T-cell (primary cell): ENCODE data around the gene ADAMTS15. TPM values are rescaled to one million over a fixed set of nuclear protein-coding genes. Genes with fewer than 3 reads are reported as not detected.

ENCODE experiments used
- ATAC-seq, 4 experiments: fragments of 200-7000 bp in 3 of 4; fragments of 150-1000 bp in 1 of 4; cut with Tn5 transposase; replicated peaks in 1 of 4; 1 replicate in 3 of 4; 2 replicates in 1 of 4; pipeline ENCODE4 v1.10.0; 2021; ENCODE audit warnings: moderate library complexity in 3 of 4, mild to moderate bottlenecking in 2 of 4, moderate number of reproducible peaks in 1 of 4
- CTCF ChIA-PET, 2 donors: fragments of 300-600 bp; sonication (Branson Sonifier 250); formaldehyde crosslinking; loops; one replicate each; lab custom pipeline; 2022; ENCODE audit warnings: antibody characterized with exemption in 2 of 2; lab: Charles Lee
- POLR2A ChIA-PET, 2 donors: fragments of 300-600 bp; sonication (Branson Sonifier 250); formaldehyde crosslinking; loops; one replicate each; lab custom pipeline; 2022; ENCODE audit warnings: antibody characterized with exemption in 2 of 2; lab: Charles Lee
- DNase-seq, 35 experiments: peaks; one replicate each; pipeline versions ENCODE4 v3.0.0 to v3.0.0-alpha.2; 2013 to 2023
- H3K27ac ChIP-seq: one replicate; pipeline ENCODE4 v1.5.1; 2013; ENCODE audit warnings: low read length
- H3K27me3 ChIP-seq, 2 experiments: replicated peaks in 1 of 2; 1 replicate in 1 of 2; 2 replicates in 1 of 2; pipeline versions ENCODE4 v1.6.1 to v1.7.0; 2013; ENCODE audit warnings: low read length in 1 of 2, mixed read lengths in 1 of 2; ENCODE audit not compliant: control insufficient read depth in 2 of 2, insufficient read depth in 2 of 2; ENCODE audit errors: extremely low read depth in 1 of 2
- H3K36me3 ChIP-seq, 2 donors: 1 replicate in 1 of 2; 2 replicates in 1 of 2; pipeline versions ENCODE4 v1.6.1 to v1.7.0; 2013; ENCODE audit warnings: low read length in 1 of 2; ENCODE audit not compliant: control insufficient read depth in 2 of 2, insufficient read depth in 1 of 2; ENCODE audit errors: extremely low read depth in 1 of 2
- H3K4me1 ChIP-seq, 2 experiments: 1 replicate in 1 of 2; 2 replicates in 1 of 2; pipeline versions ENCODE4 v1.6.1 to v1.7.0; 2013; ENCODE audit warnings: low read length in 2 of 2, mixed read lengths in 1 of 2; ENCODE audit not compliant: insufficient read depth in 2 of 2, control insufficient read depth in 1 of 2; ENCODE audit errors: extremely low read depth in 1 of 2
- H3K4me3 ChIP-seq, 2 donors: 1 replicate in 1 of 2; 2 replicates in 1 of 2; pipeline versions ENCODE4 v1.5.1 to v1.7.0; 2013; ENCODE audit warnings: mild to moderate bottlenecking in 2 of 2, low read length in 1 of 2, moderate library complexity in 1 of 2; ENCODE audit not compliant: control insufficient read depth in 1 of 2; ENCODE audit errors: extremely low read depth in 1 of 2
- H3K9me3 ChIP-seq: 2 replicates; pipeline ENCODE4 v1.7.0; 2013
- H3K27ac Mint-ChIP-seq, 2 donors: one replicate each; pipeline ENCODE4 v1.8.0; 2020 to 2021; ENCODE audit warnings: mild to moderate bottlenecking in 2 of 2, mixed read lengths in 2 of 2
- H3K27me3 Mint-ChIP-seq, 2 donors: one replicate each; pipeline ENCODE4 v1.8.0; 2021 to 2022; ENCODE audit warnings: mixed read lengths in 2 of 2
- H3K36me3 Mint-ChIP-seq: one replicate; pipeline ENCODE4 v1.8.0; 2021; ENCODE audit warnings: mixed read lengths
- H3K4me1 Mint-ChIP-seq, 3 donors: one replicate each; pipeline ENCODE4 v1.8.0; 2020 to 2022; ENCODE audit warnings: mixed read lengths in 3 of 3, mild to moderate bottlenecking in 1 of 3
- H3K4me3 Mint-ChIP-seq, 3 donors: one replicate each; pipeline ENCODE4 v1.8.0; 2020 to 2022; ENCODE audit warnings: mild to moderate bottlenecking in 3 of 3, mixed read lengths in 3 of 3, moderate library complexity in 3 of 3
- H3K9me3 Mint-ChIP-seq, 3 donors: one replicate each; pipeline ENCODE4 v1.8.0; 2020 to 2022; ENCODE audit warnings: mixed read lengths in 3 of 3
- WGBS: methylation state at CpG from one replicate; pipeline ENCODE4 v1.1.5; 2013; ENCODE audit warnings: missing lambda C conversion rate; ENCODE audit not compliant: insufficient coverage; 5-methylcytosine and 5-hydroxymethylcytosine counted together
- total RNA-seq, 35 experiments: library from RNA in 6 of 35; stranded (reverse) in 6 of 35; fragments of 120-200 nt in 1 of 35; gene quantifications; one replicate each; pipeline versions ENCODE4 v1.2.1 to v1.2.4 and lab custom pipeline; 2013 to 2026

Gene ADAMTS15
- total RNA-seq, 5 donors from 2014 or later (not counting 1 experiment from before 2014, with no cell fraction given) = 0.03 to 0.07 (median 0.06) TPM; not detected in 2

- Histone ChIP-seq H3K27me3 (peaks cover 0 to 12% of the 10 kb centered on the region in 2 experiments), H3K4me3 (no peak overlapping the region), H3K9me3 (no peaks in the 10 kb centered on the region), H3K4me1 (no peaks in the 10 kb centered on the region), H3K27ac (no peak overlapping the region), H3K36me3 (no peaks in the 10 kb centered on the region)
- no peak for DNase-seq
- no peaks in the 10 kb centered on the region for H3K36me3 Mint-ChIP-seq
- H3K4me3 Mint-ChIP-seq = no peak overlapping the region
- H3K4me1 Mint-ChIP-seq = no peaks in the 10 kb centered on the region
- CTCF ChIA-PET = interaction anchor here in 1 of 2 donors (0.5 kb wide), 1 partner anchor 610 kb away, joined by 3 read pairs; no protein-coding TSS in a partner anchor
- H3K27me3 Mint-ChIP-seq = peaks cover 0 to 8% of the 10 kb centered on the region in 2 donors
- ATAC-seq = no peak
- POLR2A ChIA-PET = no interaction called here
- no peaks in the 10 kb centered on the region for H3K9me3 Mint-ChIP-seq
- WGBS = 100% methylated on average over 3 of the region's 7 CpGs
- no peak overlapping the region for H3K27ac Mint-ChIP-seq
These were observed 42.4 kb downstream of the ADAMTS15 start for GRCh38 chr11:130490682-130491449.

- Histone ChIP-seq H3K27ac (no peak overlapping the region), H3K27me3 (peaks cover 0 to 5% of the 10 kb centered on the region in 2 experiments), H3K9me3 (no peaks in the 10 kb centered on the region), H3K4me3 (no peak overlapping the region), H3K4me1 (no peaks in the 10 kb centered on the region), H3K36me3 (no peaks in the 10 kb centered on the region)
- DNase-seq (no peak), ATAC-seq (no peak)
- Mint-ChIP-seq H3K36me3 (no peaks in the 10 kb centered on the region), H3K4me1 (no peaks in the 10 kb centered on the region), H3K27me3 (peaks cover 12 to 18% of the 10 kb centered on the region in 2 donors), H3K27ac (no peak overlapping the region), H3K4me3 (no peak overlapping the region), H3K9me3 (peaks cover 0 to 5% (median 0%) of the 10 kb centered on the region in 3 donors)
- CTCF ChIA-PET = no interaction called here
- POLR2A ChIA-PET = no interaction called here
These were observed 49.7 kb downstream of the ADAMTS15 start for GRCh38 chr11:130498181-130498580.

GRCh38 chr11:130499828-130500227 is 51.4 kb downstream of the ADAMTS15 start:
- H3K36me3 Mint-ChIP-seq = no peaks in the 10 kb centered on the region
- no peak for ATAC-seq
- Histone ChIP-seq H3K36me3 (no peaks in the 10 kb centered on the region), H3K27ac (no peak overlapping the region), H3K27me3 (peaks cover 0 to 6% of the 10 kb centered on the region in 2 experiments), H3K9me3 (no peaks in the 10 kb centered on the region), H3K4me1 (no peaks in the 10 kb centered on the region), H3K4me3 (no peak overlapping the region)
- peaks cover 6 to 11% (median 8%) of the 10 kb centered on the region in 3 donors for H3K9me3 Mint-ChIP-seq
- no peak overlapping the region for H3K4me3 Mint-ChIP-seq
- POLR2A ChIA-PET = no interaction called here
- CTCF ChIA-PET = no interaction called here
- peaks cover 18 to 23% of the 10 kb centered on the region in 2 donors for H3K27me3 Mint-ChIP-seq
- no peak overlapping the region for H3K27ac Mint-ChIP-seq
- H3K4me1 Mint-ChIP-seq = no peaks in the 10 kb centered on the region
- no peak for DNase-seq

- POLR2A ChIA-PET = no interaction called here
- Histone ChIP-seq H3K4me3 (no peak overlapping the region), H3K27ac (no peak overlapping the region), H3K9me3 (no peaks in the 10 kb centered on the region), H3K4me1 (no peaks in the 10 kb centered on the region), H3K36me3 (no peaks in the 10 kb centered on the region), H3K27me3 (peaks cover 0 to 3% of the 10 kb centered on the region in 2 experiments)
- CTCF ChIA-PET = no interaction called here
- Mint-ChIP-seq H3K4me3 (no peak overlapping the region), H3K36me3 (peaks cover 3% of the 10 kb centered on the region), H3K27ac (no peak overlapping the region), H3K4me1 (no peaks in the 10 kb centered on the region), H3K27me3 (peaks cover 27% of the 10 kb centered on the region in 2 donors), H3K9me3 (peaks cover 13 to 37% (median 26%) of the 10 kb centered on the region in 3 donors)
- DNase-seq (no peak), ATAC-seq (no peak)
- no CpG with 5 or more reads among the region's 1 CpG for WGBS
These were observed 55.9 kb downstream of the ADAMTS15 start for GRCh38 chr11:130504317-130504716.

GRCh38 chr11:130508913-130509312 is 60.5 kb downstream of the ADAMTS15 start:
- Histone ChIP-seq H3K27ac (no peak overlapping the region), H3K9me3 (no peaks in the 10 kb centered on the region), H3K36me3 (no peaks in the 10 kb centered on the region), H3K27me3 (peaks cover 0 to 1% of the 10 kb centered on the region in 2 experiments), H3K4me3 (no peak overlapping the region), H3K4me1 (no peaks in the 10 kb centered on the region)
- H3K4me3 Mint-ChIP-seq = no peak overlapping the region
- peaks cover 13 to 32% (median 26%) of the 10 kb centered on the region in 3 donors for H3K9me3 Mint-ChIP-seq
- no CpG with 5 or more reads among the region's 1 CpG for WGBS
- H3K27ac Mint-ChIP-seq = no peak overlapping the region
- DNase-seq (no peak), ATAC-seq (no peak)
- ChIA-PET CTCF (no interaction called here), POLR2A (no interaction called here)
- peaks cover 13 to 19% of the 10 kb centered on the region in 2 donors for H3K27me3 Mint-ChIP-seq
- peaks cover 3% of the 10 kb centered on the region for H3K36me3 Mint-ChIP-seq
- H3K4me1 Mint-ChIP-seq = no peaks in the 10 kb centered on the region

GRCh38 chr11:130509942-130510341 is 61.5 kb downstream of the ADAMTS15 start:
- H3K27ac ChIP-seq = no peak overlapping the region
- no peak for DNase-seq
- H3K4me3 ChIP-seq = no peak overlapping the region
- H3K4me3 Mint-ChIP-seq = no peak overlapping the region
- peaks cover 11 to 25% (median 20%) of the 10 kb centered on the region in 3 donors for H3K9me3 Mint-ChIP-seq
- H3K4me1 Mint-ChIP-seq = no peaks in the 10 kb centered on the region
- POLR2A ChIA-PET = interaction anchor here in 1 of 2 donors (0.5 kb wide), 1 partner anchor 34 kb away, joined by 3 read pairs; no protein-coding TSS in a partner anchor
- H3K9me3 ChIP-seq = no peaks in the 10 kb centered on the region
- ATAC-seq = no peak
- H3K27me3 Mint-ChIP-seq = peaks cover 10 to 16% of the 10 kb centered on the region in 2 donors
- no peaks in the 10 kb centered on the region for H3K36me3 ChIP-seq
- CTCF ChIA-PET = no interaction called here
- H3K27me3 ChIP-seq = no peaks in the 10 kb centered on the region
- no peaks in the 10 kb centered on the region for H3K4me1 ChIP-seq
- no CpG with 5 or more reads among the region's 2 CpGs for WGBS
- no peak overlapping the region for H3K27ac Mint-ChIP-seq
- H3K36me3 Mint-ChIP-seq = peaks cover 3% of the 10 kb centered on the region
